OCI-LY1 (cell line): ENCODE results near the gene USP40.

Experiments used
- EZH2 ChIP-seq: fragments of 200-600 bp; sonication (generic), shearing (Covaris generic); IDR thresholded peaks from 2 replicates; pipeline ENCODE4 v1.8.0; 2017; ENCODE audit warnings: borderline replicate concordance, mixed run types, mild to moderate bottlenecking, antibody characterized with exemption, low read length, moderate library complexity, mixed read lengths
- TF ChIP-seq, protein P1 (sequence below): fragments of 200-600 bp; sonication (generic), shearing (Covaris generic); IDR thresholded peaks from 2 replicates; pipeline ENCODE4 v1.5.1; 2017; ENCODE audit warnings: mild to moderate bottlenecking, antibody characterized with exemption, low read length, moderate library complexity, mixed read lengths

GRCh38 chr2:233430081-233430480, 136.5 kb downstream of the USP40 start:
- TF ChIP-seq, protein P1, sequence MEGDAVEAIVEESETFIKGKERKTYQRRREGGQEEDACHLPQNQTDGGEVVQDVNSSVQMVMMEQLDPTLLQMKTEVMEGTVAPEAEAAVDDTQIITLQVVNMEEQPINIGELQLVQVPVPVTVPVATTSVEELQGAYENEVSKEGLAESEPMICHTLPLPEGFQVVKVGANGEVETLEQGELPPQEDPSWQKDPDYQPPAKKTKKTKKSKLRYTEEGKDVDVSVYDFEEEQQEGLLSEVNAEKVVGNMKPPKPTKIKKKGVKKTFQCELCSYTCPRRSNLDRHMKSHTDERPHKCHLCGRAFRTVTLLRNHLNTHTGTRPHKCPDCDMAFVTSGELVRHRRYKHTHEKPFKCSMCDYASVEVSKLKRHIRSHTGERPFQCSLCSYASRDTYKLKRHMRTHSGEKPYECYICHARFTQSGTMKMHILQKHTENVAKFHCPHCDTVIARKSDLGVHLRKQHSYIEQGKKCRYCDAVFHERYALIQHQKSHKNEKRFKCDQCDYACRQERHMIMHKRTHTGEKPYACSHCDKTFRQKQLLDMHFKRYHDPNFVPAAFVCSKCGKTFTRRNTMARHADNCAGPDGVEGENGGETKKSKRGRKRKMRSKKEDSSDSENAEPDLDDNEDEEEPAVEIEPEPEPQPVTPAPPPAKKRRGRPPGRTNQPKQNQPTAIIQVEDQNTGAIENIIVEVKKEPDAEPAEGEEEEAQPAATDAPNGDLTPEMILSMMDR: no peak
- TF ChIP-seq EZH2: no peak
